Measurements from ENCODE around the gene CALN1. TPM values are rescaled to one million over a fixed set of nuclear protein-coding genes. Genes with fewer than 3 reads are reported as not detected.
"Not testable (repeated sequence)": the region's sequence is repeated elsewhere in the genome, so short reads cannot be mapped to it uniquely, and the experiment has no call there.

The CALN1 gene
- total RNA-seq, 1 donor from 2014 or later = 0.20 TPM

DNA sequence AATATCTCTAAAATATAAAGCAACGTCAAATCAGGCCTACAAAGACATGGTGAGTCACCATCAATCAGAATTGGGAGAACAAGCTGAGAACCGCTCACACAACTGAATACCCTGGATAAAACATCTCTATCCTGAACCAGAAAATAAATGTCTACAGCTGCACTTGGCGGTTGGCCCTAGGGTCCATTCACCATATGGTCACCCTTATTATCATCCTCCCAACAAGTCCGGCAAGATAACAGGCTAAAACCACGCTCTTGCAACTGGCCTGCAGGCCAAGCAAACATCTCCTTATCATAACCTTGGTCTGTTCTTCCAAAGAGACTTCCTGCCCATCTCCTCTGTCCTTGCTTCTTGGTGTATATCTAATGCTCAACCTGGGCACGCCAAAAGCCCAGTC lies 310.7 kb downstream of the CALN1 start:
- intact Hi-C loops (cut with micrococcal nuclease) = no loop called here

DNA sequence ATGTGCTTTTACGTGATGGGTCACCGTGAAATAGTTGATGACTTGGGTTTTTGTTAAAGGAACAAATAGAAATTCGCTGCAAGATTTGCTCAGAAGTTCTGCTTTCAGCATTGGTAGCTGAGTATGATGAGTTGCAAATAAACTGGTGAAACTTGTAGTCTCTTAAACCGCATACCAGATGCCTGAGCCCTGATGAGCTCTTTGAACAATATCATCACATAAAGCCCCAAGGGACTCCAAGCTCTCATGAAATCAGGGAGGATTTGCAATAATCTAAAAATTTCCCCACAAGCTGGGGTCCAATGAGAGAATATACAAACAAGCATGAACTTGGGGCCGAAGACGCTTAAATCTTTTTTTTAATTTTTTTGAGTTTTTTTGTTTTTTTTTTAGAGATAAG lies 312.4 kb downstream of the CALN1 start:
- intact Hi-C loops (cut with micrococcal nuclease) = no loop called here

- intact Hi-C loops (cut with micrococcal nuclease) = no loop called here
These were observed 313.1 kb downstream of the CALN1 start for GRCh38 chr7:72098807-72099580.

GRCh38 chr7:72097226-72097625 lies 314.9 kb downstream of the CALN1 start:
- intact Hi-C loops (cut with micrococcal nuclease) = no loop called here

DNA sequence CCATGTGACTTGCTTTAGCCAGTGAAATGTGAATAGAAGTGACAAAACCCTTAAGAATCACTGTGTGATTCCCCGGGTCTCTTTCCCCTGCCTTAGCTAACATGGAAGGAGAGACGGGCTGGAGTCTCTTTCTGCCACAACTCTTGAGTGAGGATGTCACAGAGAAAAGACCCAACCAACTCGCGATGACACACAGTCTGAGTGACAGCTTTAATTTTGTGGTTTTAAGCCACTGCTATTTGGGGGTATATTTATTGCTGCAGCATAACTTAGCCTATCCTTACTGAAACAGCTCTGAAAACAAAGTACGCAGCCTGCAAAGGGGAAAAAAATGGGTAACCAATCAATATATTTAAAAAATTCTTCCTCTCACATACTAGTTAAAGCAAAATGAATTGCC lies 319.4 kb downstream of the CALN1 start:
- intact Hi-C loops (cut with micrococcal nuclease) = no loop called here

- intact Hi-C loops (cut with micrococcal nuclease) = no loop called here
These were observed 324.2 kb downstream of the CALN1 start for GRCh38 chr7:72087926-72088325.

DNA sequence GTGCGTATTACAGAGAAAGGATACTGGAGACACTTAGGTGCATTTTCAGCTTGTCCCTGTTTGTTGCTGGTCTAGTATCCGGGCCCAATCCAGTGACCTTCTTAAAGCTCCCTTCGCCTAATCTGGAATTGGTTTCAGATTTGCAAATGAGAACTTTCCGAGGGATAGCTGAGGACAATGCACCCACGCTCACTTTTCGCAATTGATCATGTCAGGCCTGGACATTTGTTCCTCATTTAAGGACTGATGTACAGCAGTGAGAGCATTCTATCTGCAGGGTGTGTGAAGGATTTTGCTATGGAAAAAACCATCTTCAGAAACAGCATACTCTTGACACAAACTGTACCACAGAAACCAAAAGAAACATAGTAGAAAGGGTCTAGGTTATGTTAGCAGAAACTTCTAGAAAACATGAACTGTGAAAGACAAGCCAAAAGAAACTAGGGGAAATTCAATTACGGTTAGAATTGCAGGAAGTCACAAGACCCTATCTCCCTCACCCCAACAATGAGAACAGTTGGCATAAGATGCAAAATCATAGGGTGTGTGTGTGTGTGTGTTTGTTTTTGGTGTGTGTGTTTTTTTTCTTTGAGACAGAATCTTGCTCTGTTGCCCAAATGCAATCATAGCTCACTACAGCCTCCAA lies 331.1 kb downstream of the CALN1 start:
- intact Hi-C loops (cut with micrococcal nuclease) = no loop called here

DNA sequence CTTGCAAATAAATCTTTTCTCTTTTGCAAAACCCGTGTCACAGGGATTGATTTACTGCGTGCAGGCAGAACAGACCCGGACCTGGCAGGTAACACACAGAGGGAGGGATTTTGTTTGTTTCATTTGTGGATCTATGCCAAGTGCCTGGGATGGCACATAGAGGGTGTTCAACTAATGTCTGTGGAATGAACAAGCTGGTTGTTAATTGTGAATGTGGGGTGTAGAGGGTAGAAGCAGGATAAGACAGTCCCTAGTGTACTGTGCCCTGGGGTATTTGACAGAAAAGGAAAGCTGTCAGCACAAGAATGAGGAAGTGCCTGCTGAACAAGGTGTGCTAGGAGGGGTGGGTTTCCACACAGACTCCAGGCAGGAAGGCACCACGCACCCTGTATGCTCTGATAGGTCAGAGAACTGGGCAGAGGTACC lies 331.8 kb downstream of the CALN1 start:
- intact Hi-C loops (cut with micrococcal nuclease) = no loop called here

DNA sequence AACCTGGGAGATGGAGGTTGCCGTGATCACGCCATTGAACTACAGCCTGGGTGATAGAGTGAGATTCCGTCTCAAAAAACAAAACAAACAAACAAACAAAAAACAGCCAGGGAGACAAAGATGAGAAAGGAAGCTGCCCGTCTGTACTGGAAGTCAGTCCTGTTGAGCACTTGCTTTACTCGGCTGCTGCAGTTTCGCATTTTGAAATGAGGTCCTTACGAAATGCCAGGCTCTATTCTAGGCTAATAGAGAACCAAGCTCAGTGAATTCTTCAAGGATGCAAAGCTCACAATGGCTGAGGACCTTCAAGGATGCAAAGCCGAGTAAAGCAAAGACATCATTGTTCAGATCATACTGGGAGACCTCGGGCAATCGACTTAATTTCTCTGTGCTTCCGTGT lies 333.3 kb downstream of the CALN1 start:
- intact Hi-C loops (cut with micrococcal nuclease) = no loop called here

DNA sequence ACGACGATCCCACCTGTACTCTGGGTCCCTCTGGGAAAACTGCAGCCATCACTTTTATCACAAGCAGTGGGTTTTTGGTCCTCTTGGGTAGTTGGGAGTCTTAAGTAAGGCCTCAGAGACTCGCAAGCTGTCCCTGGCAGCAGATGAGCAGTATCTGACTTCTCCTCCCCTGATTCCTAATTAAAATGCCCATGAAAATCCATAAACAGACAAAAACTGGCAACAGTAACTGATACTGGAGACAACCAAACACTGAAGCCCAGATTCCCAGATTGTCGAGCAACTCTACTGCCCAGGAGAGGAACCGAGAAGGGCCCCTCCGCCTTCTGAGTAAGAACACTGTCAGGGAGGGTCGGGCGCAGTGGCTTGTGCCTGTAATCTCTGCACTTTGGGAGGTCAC lies 333.8 kb downstream of the CALN1 start:
- intact Hi-C loops (cut with micrococcal nuclease) = no loop called here

DNA sequence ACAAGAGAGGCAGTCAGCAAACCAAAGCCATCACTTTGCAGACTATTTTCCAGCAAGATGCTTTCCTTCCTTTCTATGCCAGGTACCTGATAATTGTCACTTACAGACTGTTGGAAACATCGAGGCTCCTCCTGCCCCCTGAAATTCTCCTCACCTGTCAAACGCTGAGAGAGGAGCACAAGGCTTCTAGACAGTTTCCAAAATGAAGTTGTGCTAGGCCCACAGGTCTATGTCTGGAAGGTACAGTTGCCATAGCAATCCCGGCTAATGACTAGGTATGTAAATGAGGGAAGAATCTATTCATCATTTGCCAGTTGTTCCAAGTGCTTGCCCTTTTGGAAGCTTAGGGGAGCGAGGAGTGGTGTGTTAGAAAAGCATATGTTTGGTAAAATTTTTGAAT lies 334.4 kb downstream of the CALN1 start:
- intact Hi-C loops (cut with micrococcal nuclease) = no loop called here

DNA sequence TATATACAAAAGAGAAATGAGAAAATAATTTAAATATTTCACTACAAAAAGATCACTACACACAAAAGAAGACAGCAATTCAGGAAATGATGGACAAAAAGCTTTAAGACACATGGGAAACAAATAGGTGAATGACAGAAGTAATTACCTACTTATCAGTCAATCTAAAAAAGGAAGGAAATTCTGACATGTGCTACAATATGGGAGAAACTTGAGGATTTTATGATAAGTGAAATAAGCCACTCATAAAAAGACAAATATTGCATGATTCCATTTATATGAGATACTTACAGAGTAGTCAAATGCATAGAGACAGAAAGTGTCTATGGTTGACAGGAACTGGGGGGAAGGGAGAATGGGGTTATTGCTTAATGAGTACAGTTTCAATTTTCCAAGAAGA lies 339.2 kb downstream of the CALN1 start:
- intact Hi-C loops (cut with micrococcal nuclease) = no loop called here

DNA sequence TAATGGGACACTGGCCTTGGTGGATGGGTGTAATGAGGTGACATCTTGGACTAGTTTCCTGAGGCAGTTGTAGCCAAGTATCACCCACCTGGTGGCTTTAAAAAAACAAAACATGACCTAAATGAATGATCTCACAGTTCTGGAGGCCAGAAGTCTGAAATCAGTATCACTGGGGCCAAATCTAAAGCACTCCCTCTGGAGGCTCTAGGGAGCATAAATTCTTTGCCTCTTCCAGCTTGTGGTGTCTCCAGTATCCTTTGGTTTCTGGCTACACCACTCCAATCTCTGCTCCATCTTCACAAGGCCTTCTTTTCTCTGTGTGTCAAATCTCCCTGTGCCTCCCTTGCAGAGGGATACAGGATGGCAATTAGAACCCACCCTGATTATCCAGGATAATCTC lies 342.9 kb downstream of the CALN1 start:
- intact Hi-C loops (cut with micrococcal nuclease) = no loop called here

DNA sequence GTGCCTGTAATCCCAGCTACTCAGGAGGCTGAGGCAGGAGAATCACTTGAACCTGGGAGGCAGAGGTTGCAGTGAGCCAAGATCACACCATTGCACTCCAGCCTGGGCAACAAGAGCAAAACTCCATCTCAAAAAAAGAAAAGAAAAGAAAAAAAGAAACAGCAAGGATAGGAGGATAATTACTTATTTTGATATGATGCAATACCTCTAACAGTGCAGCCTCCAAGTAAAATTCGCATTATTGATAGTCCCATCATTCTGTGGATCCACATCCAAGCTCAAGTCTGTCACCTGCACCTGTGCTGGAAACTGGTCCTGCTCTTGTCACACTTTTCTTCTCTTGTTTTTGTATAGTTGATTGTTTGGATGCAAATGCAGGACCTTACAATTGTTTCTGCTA lies 346.4 kb downstream of the CALN1 start:
- intact Hi-C loops (cut with micrococcal nuclease) = not testable (repeated sequence)

DNA sequence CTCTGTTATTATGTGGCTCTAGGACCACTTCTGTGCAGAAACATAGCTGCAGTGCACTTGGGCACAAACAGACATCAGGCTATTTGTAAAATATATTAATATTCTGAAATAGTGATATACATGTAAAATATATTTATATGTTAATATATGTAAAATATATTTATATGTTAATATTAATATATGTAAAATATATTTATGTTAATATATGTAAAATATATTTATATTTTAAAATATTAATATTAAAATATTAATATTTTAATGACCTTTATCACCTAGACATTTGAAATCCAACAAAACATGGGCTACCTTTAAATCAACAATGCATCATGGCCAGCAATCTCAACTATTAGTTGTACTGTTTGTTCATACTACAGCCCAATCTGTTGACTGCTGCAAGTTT lies 347.2 kb downstream of the CALN1 start:
- intact Hi-C loops (cut with micrococcal nuclease) = loop anchor here (5.0 kb wide), 1 partner anchor 163 kb away; no protein-coding TSS in a partner anchor

- intact Hi-C loops (cut with micrococcal nuclease) = loop anchor here (5.0 kb wide), 1 partner anchor 161 kb away; no protein-coding TSS in a partner anchor
These were observed 348.8 kb downstream of the CALN1 start for GRCh38 chr7:72063330-72063729.

- intact Hi-C loops (cut with micrococcal nuclease) = loop anchor here (5.0 kb wide), 1 partner anchor 160 kb away; no protein-coding TSS in a partner anchor
These were observed 349.5 kb downstream of the CALN1 start for GRCh38 chr7:72062666-72063065.

GRCh38 chr7:72059925-72060324 lies 352.2 kb downstream of the CALN1 start:
- intact Hi-C loops (cut with micrococcal nuclease) = loop anchor here (5.0 kb wide), 1 partner anchor 158 kb away; no protein-coding TSS in a partner anchor

GRCh38 chr7:72058579-72058978 lies 353.6 kb downstream of the CALN1 start:
- intact Hi-C loops (cut with micrococcal nuclease) = no loop called here

GRCh38 chr7:72057796-72058195 lies 354.3 kb downstream of the CALN1 start:
- intact Hi-C loops (cut with micrococcal nuclease) = no loop called here

- intact Hi-C loops (cut with micrococcal nuclease) = no loop called here
These were observed 354.9 kb downstream of the CALN1 start for GRCh38 chr7:72057231-72057630.

- intact Hi-C loops (cut with micrococcal nuclease) = no loop called here
These were observed 356.7 kb downstream of the CALN1 start for GRCh38 chr7:72055426-72055825.

DNA sequence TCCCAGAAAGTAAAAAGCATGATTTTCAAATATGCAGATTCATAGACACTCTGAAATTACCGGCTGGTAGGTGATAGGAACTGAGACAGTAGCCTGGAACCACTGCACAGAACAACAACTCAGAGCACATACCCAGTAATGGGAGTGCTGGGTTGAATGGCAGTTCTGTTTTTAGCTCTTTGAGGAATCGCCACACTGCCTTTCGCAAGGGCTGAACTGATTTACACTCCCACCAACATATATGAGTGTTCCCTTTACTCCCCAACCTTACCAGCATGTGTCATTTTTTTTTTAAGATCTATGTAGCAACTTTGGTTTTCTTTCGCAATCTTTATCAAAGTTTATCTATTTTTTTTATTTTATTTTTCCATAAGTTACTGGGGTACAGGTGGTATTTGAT lies 358.8 kb downstream of the CALN1 start:
- intact Hi-C loops (cut with micrococcal nuclease) = no loop called here

All from T-helper 1 cell treated with Interleukin-12 subunit alpha and Interleukin-12 subunit beta and Interleukin-4 antibody, amounts not matched to agents 30 ng/mL and 1 ng/mL, for 36 hours (primary cell).